HG02588 (cell line): Measurements from ENCODE around the gene JAK2.

ENCODE experiments used
- ATAC-seq: cut with Tn5 transposase; IDR thresholded peaks from one replicate; pipeline ENCODE4 v1.9.1; 2021; ENCODE audit warnings: mild to moderate bottlenecking, moderate library complexity; ENCODE audit not compliant: unreplicated experiment

JAK2 gene

GRCh38 chr9:5122516-5122915 lies 137.4 kb downstream of the JAK2 start:
- ATAC-seq, result no peak

- ATAC-seq, result no peak
These were observed 155.1 kb downstream of the JAK2 start for GRCh38 chr9:5140151-5140550.

DNA sequence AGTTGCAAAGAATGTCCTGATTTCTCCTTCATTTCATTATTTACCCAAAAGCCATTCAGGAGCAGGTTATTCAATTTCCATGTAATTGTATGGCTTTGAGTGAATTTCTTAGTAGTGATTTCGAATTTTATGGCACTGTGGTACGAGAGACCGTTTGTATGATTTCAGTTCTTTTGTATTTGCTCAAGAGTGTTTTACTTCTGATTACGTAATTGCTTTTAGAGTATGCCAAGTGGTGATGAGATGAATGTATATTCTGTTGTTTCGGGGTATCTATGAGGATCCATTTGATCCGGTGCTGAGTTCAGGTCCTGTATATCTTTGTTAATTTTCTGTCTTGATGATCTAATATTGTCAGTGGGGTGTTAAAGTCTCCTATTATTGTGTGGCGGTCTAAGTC lies 159.1 kb downstream of the JAK2 start:
- ATAC-seq, result no peak

- no peak for ATAC-seq
These were observed 161.2 kb downstream of the JAK2 start for GRCh38 chr9:5146241-5146640.
